K562 (cell line): Measurements from ENCODE around the gene DDX41. TPM values are rescaled to one million over a fixed set of nuclear protein-coding genes. Genes with fewer than 3 reads are reported as not detected.
A peak's percentile ranks its signal among the peaks of the same experiment; 100 is the strongest.

Experiments
- BRD4 ChIP-seq: fragments of 200-600 bp; sonication (generic); IDR thresholded peaks from 2 replicates; pipeline ENCODE4 v1.6.1; 2017; ENCODE audit warnings: inconsistent platforms
- HLTF ChIP-seq: fragments of 450-650 bp; IDR thresholded peaks from 2 replicates; pipeline ENCODE4 v1.6.1; 2016
- JUN ChIP-seq, 2 experiments: sonication (generic) in 1 of 2; formaldehyde crosslinking in 1 of 2; IDR thresholded peaks; 2 replicates each; pipeline versions ENCODE4 v1.6.1 to v1.8.0; 2012 to 2022; ENCODE audit warnings: borderline replicate concordance in 2 of 2, mild to moderate bottlenecking in 2 of 2, improper control_type of control experiment in 1 of 2, low read depth in 1 of 2, low read length in 1 of 2, missing genetic modification reagents in 1 of 2
- JUNB ChIP-seq: fragments of 450-650 bp; formaldehyde crosslinking; conservative IDR thresholded peaks from 2 replicates; pipeline ENCODE4 v1.4.0; 2020; ENCODE audit warnings: mild to moderate bottlenecking
- MEIS2 ChIP-seq: fragments of 450-650 bp; IDR thresholded peaks from 2 replicates; pipeline ENCODE4 v1.6.1; 2014; ENCODE audit warnings: mild to moderate bottlenecking; ENCODE audit not compliant: partially characterized antibody
- MTA2 ChIP-seq: fragments of 450-650 bp; IDR thresholded peaks from 2 replicates; pipeline ENCODE4 v1.6.1; 2016; ENCODE audit warnings: low read depth
- NR2C1 ChIP-seq, 2 experiments: fragments of 450-650 bp; IDR thresholded peaks; 2 replicates each; pipeline ENCODE4 v1.6.1; 2017; ENCODE audit warnings: mild to moderate bottlenecking in 2 of 2, antibody characterized with exemption in 1 of 2, inconsistent platforms in 1 of 2, missing compliant biosample characterization in 1 of 2, missing genetic modification characterization in 1 of 2
- NR2C2 ChIP-seq, 2 experiments: fragments of 200-800 bp in 1 of 2; sonication (Bioruptor generic) in 1 of 2; sonication (generic) in 1 of 2; formaldehyde crosslinking in 1 of 2; IDR thresholded peaks; 2 replicates each; pipeline versions ENCODE4 v1.6.1 to v1.8.0; 2016 to 2022; ENCODE audit warnings: mild to moderate bottlenecking in 1 of 2, missing compliant biosample characterization in 1 of 2, missing genetic modification characterization in 1 of 2, missing genetic modification reagents in 1 of 2
- POLR2G ChIP-seq: fragments of 200-400 bp; formaldehyde crosslinking; IDR thresholded peaks from 2 replicates; pipeline ENCODE4 v1.6.1; 2017; ENCODE audit warnings: low read depth, mild to moderate bottlenecking, antibody characterized with exemption, low read length, moderate library complexity
- SMARCB1 ChIP-seq: IDR thresholded peaks from 2 replicates; pipeline ENCODE4 v1.6.1; 2011; ENCODE audit warnings: improper control_type of control experiment, low read depth; ENCODE audit not compliant: insufficient read length
- SP2 ChIP-seq: IDR thresholded peaks from 2 replicates; pipeline ENCODE4 v1.6.1; 2011; ENCODE audit warnings: mild to moderate bottlenecking, low read depth, low read length, moderate library complexity; ENCODE audit not compliant: poor library complexity, severe bottlenecking; ENCODE audit errors: extremely low read depth
- TRIM24 ChIP-seq, 2 experiments: fragments of 450-650 bp; IDR thresholded peaks; 2 replicates each; pipeline ENCODE4 v1.6.1; 2016
- ZNF696 ChIP-seq: fragments of 250-450 bp; sonication (Bioruptor Pico); conservative IDR thresholded peaks from 2 replicates; pipeline ENCODE4 v1.4.0; 2020; ENCODE audit warnings: mild to moderate bottlenecking, moderate library complexity
- polyA plus RNA-seq, 8 experiments: library from polyadenylated mRNA; depleted of rRNA in 4 of 8; stranded (reverse) in 5 of 8; unstranded in 3 of 8; fragments of >200 nt; fragmentation: Nextera tagmentation in 2 of 8; fragmentation: Illumina TruSeq in 1 of 8; extraction: Ambion mirVana in 2 of 8; extraction: Trizol in 1 of 8; gene quantifications; 2 replicates each; pipeline versions ENCODE4 v1.2.1 to v1.2.3, GENCODE V29; 2011 to 2014; ENCODE audit warnings: inconsistent platforms in 1 of 8, missing spikeins in 1 of 8
- total RNA-seq, 7 experiments: library from RNA; depleted of rRNA in 6 of 7; stranded (reverse); fragments of >200 nt in 6 of 7; fragmentation: Illumina TruSeq in 2 of 7; extraction: Trizol in 2 of 7; gene quantifications; 2 replicates each; pipeline versions ENCODE4 v1.2.1 to v1.2.3, GENCODE V29; 2011 to 2021; ENCODE audit warnings: low replicate concordance in 1 of 7
- TF ChIP-seq, protein P1 (sequence below): fragments of 250-450 bp; sonication (Bioruptor Pico); IDR thresholded peaks from 2 replicates; pipeline ENCODE4 v1.8.0; 2021; ENCODE audit warnings: moderate library complexity, mild to moderate bottlenecking, inconsistent platforms
- TF ChIP-seq, protein P2 (sequence below): fragments of 250-450 bp; sonication (Bioruptor Pico); IDR thresholded peaks from 2 replicates; pipeline ENCODE4 v1.9.0; 2021; ENCODE audit warnings: mild to moderate bottlenecking, inconsistent platforms
- TF ChIP-seq, protein P3 (sequence below): fragments of 450-650 bp; IDR thresholded peaks from 2 replicates; pipeline ENCODE4 v1.6.1; 2017; ENCODE audit warnings: antibody characterized with exemption, mild to moderate bottlenecking

Gene DDX41
- total and polyA plus RNA-seq, 9 of the 15 experiments (the other 6 are each of a cell fraction or from before 2014, with no cell fraction given): 38.2 to 284 (median 116) TPM

DNA sequence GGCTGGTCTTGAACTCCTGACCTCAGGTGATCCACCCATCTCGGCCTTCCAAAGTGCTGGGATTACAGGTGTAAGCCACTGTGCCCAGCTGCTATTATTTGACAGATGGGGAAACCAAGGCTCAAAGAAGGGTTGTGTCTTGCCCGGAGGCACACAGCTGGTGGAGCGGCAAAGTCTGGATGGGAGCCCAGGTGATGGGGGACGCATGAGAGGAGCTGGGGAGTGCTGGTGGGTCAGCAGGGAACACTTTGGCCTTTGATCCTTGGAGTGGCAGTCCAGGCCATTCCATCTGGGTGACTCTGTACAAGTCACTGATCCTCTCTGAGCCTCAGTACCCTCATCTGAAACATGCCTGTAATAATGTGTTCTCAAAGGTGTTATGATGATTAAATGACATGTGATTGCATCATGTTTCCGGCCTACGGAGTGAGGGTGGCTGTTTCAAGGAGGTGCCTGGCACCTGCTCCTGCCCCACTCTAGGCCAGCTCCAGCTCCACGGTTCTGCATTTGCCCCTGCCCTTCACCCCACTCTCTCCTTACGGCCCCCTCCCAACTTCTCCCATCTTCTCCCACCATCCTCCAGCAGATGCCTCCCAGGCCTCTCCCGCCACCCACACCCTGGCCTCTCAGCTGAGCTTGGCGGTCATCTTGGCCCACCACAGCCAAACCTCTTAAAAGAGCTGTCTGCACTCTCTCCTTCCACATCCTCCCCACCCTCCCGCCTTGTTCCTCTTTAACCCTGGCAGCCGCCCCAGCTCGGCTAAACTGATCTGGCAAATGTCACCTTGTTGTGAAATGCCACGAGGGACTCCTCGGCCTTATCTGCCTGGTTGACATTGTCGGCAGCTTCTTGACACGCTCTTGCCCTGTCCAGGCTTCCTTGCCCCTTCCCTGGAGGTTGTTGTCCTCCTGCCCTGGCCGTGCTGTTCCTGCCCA lies 37.8 kb downstream of the DDX41 start (continued):
- TF ChIP-seq, protein P1, sequence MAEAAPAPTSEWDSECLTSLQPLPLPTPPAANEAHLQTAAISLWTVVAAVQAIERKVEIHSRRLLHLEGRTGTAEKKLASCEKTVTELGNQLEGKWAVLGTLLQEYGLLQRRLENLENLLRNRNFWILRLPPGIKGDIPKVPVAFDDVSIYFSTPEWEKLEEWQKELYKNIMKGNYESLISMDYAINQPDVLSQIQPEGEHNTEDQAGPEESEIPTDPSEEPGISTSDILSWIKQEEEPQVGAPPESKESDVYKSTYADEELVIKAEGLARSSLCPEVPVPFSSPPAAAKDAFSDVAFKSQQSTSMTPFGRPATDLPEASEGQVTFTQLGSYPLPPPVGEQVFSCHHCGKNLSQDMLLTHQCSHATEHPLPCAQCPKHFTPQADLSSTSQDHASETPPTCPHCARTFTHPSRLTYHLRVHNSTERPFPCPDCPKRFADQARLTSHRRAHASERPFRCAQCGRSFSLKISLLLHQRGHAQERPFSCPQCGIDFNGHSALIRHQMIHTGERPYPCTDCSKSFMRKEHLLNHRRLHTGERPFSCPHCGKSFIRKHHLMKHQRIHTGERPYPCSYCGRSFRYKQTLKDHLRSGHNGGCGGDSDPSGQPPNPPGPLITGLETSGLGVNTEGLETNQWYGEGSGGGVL (CRISPR knock-in tag): no peak; the same call in 1 of the 2 replicates
- TF ChIP-seq HLTF (0 out of 2 replicates have a peak, but pooled peaks have one; percentile 51), ZNF696 (no peak), NR2C1 (IDR thresholded peaks at IDR 0.05) (peak; percentile 58; the same call in 1 of the 2 replicates), NR2C1 (tag; IDR thresholded peaks at IDR 0.05) (0 out of 2 replicates have a peak, but pooled peaks have one; percentile 26), POLR2G (peak; percentile 45), TRIM24 (IDR thresholded peaks at IDR 0.05) (peak in 1 of 2 experiments; percentile 64; a peak in 2 of 4 replicates), JUN (IDR thresholded peaks at IDR 0.05; ENCODE audit: borderline replicate concordance, low read depth, low read length) (no peak), JUN (CRISPR knock-in tag; IDR thresholded peaks at IDR 0.05; ENCODE audit: borderline replicate concordance) (0 out of 2 replicates have a peak, but pooled peaks have one; percentile 9), MTA2 (no peak), BRD4 (no peak; the same call in 1 of the 2 replicates), SP2 (no peak), MEIS2 (peak; percentile 36), SMARCB1 (no peak), NR2C2 (CRISPR knock-in tag; IDR thresholded peaks at IDR 0.05) (no peak), NR2C2 (tag; IDR thresholded peaks at IDR 0.05) (peak; percentile 78), JUNB (no peak)
- TF ChIP-seq, protein P2, sequence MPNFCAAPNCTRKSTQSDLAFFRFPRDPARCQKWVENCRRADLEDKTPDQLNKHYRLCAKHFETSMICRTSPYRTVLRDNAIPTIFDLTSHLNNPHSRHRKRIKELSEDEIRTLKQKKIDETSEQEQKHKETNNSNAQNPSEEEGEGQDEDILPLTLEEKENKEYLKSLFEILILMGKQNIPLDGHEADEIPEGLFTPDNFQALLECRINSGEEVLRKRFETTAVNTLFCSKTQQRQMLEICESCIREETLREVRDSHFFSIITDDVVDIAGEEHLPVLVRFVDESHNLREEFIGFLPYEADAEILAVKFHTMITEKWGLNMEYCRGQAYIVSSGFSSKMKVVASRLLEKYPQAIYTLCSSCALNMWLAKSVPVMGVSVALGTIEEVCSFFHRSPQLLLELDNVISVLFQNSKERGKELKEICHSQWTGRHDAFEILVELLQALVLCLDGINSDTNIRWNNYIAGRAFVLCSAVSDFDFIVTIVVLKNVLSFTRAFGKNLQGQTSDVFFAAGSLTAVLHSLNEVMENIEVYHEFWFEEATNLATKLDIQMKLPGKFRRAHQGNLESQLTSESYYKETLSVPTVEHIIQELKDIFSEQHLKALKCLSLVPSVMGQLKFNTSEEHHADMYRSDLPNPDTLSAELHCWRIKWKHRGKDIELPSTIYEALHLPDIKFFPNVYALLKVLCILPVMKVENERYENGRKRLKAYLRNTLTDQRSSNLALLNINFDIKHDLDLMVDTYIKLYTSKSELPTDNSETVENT: no peak
- TF ChIP-seq, protein P3, sequence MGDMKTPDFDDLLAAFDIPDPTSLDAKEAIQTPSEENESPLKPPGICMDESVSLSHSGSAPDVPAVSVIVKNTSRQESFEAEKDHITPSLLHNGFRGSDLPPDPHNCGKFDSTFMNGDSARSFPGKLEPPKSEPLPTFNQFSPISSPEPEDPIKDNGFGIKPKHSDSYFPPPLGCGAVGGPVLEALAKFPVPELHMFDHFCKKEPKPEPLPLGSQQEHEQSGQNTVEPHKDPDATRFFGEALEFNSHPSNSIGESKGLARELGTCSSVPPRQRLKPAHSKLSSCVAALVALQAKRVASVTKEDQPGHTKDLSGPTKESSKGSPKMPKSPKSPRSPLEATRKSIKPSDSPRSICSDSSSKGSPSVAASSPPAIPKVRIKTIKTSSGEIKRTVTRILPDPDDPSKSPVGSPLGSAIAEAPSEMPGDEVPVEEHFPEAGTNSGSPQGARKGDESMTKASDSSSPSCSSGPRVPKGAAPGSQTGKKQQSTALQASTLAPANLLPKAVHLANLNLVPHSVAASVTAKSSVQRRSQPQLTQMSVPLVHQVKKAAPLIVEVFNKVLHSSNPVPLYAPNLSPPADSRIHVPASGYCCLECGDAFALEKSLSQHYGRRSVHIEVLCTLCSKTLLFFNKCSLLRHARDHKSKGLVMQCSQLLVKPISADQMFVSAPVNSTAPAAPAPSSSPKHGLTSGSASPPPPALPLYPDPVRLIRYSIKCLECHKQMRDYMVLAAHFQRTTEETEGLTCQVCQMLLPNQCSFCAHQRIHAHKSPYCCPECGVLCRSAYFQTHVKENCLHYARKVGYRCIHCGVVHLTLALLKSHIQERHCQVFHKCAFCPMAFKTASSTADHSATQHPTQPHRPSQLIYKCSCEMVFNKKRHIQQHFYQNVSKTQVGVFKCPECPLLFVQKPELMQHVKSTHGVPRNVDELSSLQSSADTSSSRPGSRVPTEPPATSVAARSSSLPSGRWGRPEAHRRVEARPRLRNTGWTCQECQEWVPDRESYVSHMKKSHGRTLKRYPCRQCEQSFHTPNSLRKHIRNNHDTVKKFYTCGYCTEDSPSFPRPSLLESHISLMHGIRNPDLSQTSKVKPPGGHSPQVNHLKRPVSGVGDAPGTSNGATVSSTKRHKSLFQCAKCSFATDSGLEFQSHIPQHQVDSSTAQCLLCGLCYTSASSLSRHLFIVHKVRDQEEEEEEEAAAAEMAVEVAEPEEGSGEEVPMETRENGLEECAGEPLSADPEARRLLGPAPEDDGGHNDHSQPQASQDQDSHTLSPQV: peak; percentile 77
